ENCODE results near the gene PHTF2.

DNA sequence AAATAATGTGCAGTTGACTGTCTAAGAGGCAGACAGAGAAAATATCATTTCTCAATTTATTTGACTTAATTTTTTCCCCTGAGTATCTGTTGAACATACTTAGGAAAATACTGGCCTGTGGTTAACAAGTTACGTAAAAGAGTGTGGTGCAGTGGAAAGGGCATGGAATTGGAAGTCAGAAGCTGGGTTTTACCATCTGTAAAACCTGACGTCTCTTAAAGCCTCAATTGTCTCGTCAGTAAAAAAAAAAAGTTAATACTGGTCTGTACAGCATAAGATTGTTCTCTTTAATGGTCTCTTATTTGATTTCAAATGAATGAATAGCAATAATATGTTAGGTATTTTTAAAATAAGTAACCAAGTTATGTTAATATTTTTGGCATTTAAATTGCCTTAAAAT is 67.8 kb downstream of the PHTF2 start:
- TF ChIP-seq ETV6 (conservative IDR thresholded peaks at IDR 0.05 in 1 of 2, IDR thresholded peaks at IDR 0.05 in 1 of 2; ENCODE audit: borderline replicate concordance in 1 of 2, low read depth in 1 of 2): no peak
- no peak for TF ChIP-seq KAT2A (conservative IDR thresholded peaks at IDR 0.05; ENCODE audit: control insufficient read depth, low read depth, low read length)
- TF ChIP-seq KDM1A (IDR thresholded peaks at IDR 0.05; ENCODE audit: borderline replicate concordance): no peak
- no peak for TF ChIP-seq EP300 (IDR thresholded peaks at IDR 0.05; ENCODE audit: borderline replicate concordance in 1 of 2, control insufficient read depth in 1 of 2, low read depth in 2 of 2, low read length in 2 of 2)
- TF ChIP-seq, protein P1, sequence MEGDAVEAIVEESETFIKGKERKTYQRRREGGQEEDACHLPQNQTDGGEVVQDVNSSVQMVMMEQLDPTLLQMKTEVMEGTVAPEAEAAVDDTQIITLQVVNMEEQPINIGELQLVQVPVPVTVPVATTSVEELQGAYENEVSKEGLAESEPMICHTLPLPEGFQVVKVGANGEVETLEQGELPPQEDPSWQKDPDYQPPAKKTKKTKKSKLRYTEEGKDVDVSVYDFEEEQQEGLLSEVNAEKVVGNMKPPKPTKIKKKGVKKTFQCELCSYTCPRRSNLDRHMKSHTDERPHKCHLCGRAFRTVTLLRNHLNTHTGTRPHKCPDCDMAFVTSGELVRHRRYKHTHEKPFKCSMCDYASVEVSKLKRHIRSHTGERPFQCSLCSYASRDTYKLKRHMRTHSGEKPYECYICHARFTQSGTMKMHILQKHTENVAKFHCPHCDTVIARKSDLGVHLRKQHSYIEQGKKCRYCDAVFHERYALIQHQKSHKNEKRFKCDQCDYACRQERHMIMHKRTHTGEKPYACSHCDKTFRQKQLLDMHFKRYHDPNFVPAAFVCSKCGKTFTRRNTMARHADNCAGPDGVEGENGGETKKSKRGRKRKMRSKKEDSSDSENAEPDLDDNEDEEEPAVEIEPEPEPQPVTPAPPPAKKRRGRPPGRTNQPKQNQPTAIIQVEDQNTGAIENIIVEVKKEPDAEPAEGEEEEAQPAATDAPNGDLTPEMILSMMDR (IDR thresholded peaks at IDR 0.05 in 2 of 3, conservative IDR thresholded peaks at IDR 0.05 in 1 of 3; ENCODE audit: control insufficient read depth in 2 of 3, extremely low read depth in 1 of 3, insufficient read depth in 1 of 3, low read depth in 3 of 3, low read length in 3 of 3): no peak
- TF ChIP-seq, protein P2, sequence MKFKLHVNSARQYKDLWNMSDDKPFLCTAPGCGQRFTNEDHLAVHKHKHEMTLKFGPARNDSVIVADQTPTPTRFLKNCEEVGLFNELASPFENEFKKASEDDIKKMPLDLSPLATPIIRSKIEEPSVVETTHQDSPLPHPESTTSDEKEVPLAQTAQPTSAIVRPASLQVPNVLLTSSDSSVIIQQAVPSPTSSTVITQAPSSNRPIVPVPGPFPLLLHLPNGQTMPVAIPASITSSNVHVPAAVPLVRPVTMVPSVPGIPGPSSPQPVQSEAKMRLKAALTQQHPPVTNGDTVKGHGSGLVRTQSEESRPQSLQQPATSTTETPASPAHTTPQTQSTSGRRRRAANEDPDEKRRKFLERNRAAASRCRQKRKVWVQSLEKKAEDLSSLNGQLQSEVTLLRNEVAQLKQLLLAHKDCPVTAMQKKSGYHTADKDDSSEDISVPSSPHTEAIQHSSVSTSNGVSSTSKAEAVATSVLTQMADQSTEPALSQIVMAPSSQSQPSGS (IDR thresholded peaks at IDR 0.05; ENCODE audit: low read length): no peak
- TF ChIP-seq POLR2A (IDR thresholded peaks at IDR 0.05; ENCODE audit: low read depth, low read length): no peak
- no peak for TF ChIP-seq GABPA (IDR thresholded peaks at IDR 0.05; ENCODE audit: low read depth)
- TF ChIP-seq, protein P3, sequence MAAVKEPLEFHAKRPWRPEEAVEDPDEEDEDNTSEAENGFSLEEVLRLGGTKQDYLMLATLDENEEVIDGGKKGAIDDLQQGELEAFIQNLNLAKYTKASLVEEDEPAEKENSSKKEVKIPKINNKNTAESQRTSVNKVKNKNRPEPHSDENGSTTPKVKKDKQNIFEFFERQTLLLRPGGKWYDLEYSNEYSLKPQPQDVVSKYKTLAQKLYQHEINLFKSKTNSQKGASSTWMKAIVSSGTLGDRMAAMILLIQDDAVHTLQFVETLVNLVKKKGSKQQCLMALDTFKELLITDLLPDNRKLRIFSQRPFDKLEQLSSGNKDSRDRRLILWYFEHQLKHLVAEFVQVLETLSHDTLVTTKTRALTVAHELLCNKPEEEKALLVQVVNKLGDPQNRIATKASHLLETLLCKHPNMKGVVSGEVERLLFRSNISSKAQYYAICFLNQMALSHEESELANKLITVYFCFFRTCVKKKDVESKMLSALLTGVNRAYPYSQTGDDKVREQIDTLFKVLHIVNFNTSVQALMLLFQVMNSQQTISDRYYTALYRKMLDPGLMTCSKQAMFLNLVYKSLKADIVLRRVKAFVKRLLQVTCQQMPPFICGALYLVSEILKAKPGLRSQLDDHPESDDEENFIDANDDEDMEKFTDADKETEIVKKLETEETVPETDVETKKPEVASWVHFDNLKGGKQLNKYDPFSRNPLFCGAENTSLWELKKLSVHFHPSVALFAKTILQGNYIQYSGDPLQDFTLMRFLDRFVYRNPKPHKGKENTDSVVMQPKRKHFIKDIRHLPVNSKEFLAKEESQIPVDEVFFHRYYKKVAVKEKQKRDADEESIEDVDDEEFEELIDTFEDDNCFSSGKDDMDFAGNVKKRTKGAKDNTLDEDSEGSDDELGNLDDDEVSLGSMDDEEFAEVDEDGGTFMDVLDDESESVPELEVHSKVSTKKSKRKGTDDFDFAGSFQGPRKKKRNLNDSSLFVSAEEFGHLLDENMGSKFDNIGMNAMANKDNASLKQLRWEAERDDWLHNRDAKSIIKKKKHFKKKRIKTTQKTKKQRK (IDR thresholded peaks at IDR 0.05; ENCODE audit: low read depth, low read length): no peak
- no peak for TF ChIP-seq ZNF217 (IDR thresholded peaks at IDR 0.05)
- TF ChIP-seq BACH1 (IDR thresholded peaks at IDR 0.05; ENCODE audit: borderline replicate concordance): no peak
- TF ChIP-seq, protein P4, sequence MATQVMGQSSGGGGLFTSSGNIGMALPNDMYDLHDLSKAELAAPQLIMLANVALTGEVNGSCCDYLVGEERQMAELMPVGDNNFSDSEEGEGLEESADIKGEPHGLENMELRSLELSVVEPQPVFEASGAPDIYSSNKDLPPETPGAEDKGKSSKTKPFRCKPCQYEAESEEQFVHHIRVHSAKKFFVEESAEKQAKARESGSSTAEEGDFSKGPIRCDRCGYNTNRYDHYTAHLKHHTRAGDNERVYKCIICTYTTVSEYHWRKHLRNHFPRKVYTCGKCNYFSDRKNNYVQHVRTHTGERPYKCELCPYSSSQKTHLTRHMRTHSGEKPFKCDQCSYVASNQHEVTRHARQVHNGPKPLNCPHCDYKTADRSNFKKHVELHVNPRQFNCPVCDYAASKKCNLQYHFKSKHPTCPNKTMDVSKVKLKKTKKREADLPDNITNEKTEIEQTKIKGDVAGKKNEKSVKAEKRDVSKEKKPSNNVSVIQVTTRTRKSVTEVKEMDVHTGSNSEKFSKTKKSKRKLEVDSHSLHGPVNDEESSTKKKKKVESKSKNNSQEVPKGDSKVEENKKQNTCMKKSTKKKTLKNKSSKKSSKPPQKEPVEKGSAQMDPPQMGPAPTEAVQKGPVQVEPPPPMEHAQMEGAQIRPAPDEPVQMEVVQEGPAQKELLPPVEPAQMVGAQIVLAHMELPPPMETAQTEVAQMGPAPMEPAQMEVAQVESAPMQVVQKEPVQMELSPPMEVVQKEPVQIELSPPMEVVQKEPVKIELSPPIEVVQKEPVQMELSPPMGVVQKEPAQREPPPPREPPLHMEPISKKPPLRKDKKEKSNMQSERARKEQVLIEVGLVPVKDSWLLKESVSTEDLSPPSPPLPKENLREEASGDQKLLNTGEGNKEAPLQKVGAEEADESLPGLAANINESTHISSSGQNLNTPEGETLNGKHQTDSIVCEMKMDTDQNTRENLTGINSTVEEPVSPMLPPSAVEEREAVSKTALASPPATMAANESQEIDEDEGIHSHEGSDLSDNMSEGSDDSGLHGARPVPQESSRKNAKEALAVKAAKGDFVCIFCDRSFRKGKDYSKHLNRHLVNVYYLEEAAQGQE (IDR thresholded peaks at IDR 0.05; ENCODE audit: low read depth, low read length): no peak
- no peak for TF ChIP-seq FOS (IDR thresholded peaks at IDR 0.05; ENCODE audit: borderline replicate concordance, extremely low read depth, insufficient read length)
- no peak for TF ChIP-seq HDAC2 (IDR thresholded peaks at IDR 0.05)
